ENCODE measurements around the gene PAQR4. TPM values are rescaled to one million over a fixed set of nuclear protein-coding genes. Genes with fewer than 3 reads are reported as not detected.

PAQR4 gene
- total RNA-seq, 1 donor from 2014 or later: 11.4 TPM

DNA sequence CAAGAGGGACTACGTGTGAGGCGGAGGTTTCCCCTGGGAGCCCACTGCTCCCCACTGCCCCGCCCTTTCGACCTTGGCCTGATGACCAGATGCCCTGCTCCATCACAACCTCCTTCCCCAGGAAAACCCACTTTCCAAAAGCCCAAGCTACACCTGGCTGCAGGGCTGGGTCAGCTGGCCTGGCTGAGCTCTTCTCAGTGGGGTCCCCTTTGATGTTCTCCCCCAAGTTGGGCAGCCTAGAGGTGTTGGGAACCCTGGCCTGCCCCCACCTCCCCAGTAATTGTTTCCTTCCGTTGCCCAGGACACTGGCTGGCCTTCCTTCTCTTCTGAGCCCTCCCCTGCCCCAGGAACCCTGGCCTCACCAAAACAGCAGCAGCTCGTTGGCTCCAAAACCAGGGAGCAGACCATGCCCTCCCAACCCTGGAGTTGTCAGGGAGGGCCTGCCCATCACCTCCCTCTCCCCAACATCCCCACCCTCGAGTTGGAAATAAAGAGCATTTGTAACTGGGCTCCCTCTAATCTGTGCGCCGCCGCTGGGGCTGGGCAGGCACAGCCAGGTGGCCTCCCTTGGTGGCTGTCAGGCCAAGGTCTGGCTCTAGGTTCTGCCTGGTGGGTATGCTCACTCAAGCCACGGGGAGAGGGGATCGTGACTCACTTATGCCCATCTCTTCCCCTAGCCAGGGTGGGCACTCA lies 45.0 kb downstream of the PAQR4 start:
- intact Hi-C loops (cut with DNase I): no loop called here
- DNase-seq (ENCODE audit: missing footprints) (no peak), ATAC-seq (no peak)

DNA sequence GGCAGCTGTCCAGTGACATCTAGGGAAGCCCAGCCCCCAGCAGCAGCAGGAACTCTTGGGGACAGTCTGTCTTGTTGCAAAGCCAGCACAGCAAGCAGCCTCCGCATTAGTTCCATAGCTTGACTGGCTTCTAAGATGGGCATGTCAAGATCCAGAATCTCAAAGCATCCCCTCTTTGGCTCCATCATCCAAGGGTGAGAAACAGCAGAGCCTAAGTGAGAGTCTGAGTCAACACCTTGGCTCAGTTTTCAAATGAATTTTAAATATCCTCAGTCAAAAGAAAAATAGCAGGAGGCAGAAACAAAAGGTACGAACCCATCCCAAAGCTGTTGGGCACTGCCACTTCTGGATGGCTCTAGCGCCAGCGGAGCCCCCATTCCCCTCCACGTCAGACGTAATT lies 45.8 kb downstream of the PAQR4 start:
- no peak for ATAC-seq
- DNase-seq (ENCODE audit: missing footprints): no peak
- intact Hi-C loops (cut with DNase I): no loop called here

DNA sequence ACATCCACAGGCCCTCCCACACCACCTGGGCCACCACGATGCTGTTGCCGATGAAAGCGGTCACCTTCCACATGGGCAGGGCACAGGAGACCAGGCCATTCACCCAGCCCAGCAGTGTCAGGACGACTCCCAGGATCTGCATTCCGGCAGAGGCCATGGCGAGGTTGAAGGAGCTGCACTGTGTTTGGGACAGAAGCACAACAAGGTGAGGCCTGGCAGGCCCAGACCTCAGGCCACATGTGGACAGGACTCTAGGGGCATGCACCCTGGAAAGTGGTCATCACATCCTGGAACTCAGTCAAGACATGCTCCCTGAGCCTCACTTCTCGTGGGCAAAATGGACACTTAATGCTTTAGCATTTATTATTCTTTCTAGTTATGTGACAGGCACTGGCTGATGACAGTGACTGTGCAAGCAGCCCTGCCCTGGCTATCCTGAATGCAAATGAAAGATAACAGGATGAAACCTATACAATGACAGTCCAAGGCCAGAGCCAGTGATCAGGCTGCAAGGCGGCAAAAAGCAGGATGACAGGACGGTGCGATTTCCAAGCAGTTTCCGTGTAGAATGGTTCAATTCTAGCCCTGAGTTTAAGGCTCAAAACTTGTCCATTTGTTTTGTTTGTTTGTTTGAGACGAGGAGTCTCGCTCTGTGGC lies 46.8 kb downstream of the PAQR4 start:
- intact Hi-C loops (cut with DNase I): no loop called here
- no peak for ATAC-seq
- DNase-seq (ENCODE audit: missing footprints): no peak

- no peak for ATAC-seq
- intact Hi-C loops (cut with DNase I): no loop called here
- no peak for DNase-seq (ENCODE audit: missing footprints)
Measured at GRCh38 chr16:3017344-3017743, 48.2 kb downstream of the PAQR4 start.

GRCh38 chr16:3017794-3018506 lies 48.8 kb downstream of the PAQR4 start, which contains the start of gene CLDN6:
Gene CLDN6, minus strand, starts transcription at chr16:3018183. Its CDS starts 2,162 bp downstream, at chr16:3016021.
- no peak for ATAC-seq
- no peak for DNase-seq (ENCODE audit: missing footprints)
- intact Hi-C loops (cut with DNase I): no loop called here

GRCh38 chr16:3019594-3020246 lies 50.6 kb downstream of the PAQR4 start:
- DNase-seq (ENCODE audit: missing footprints) (no peak), ATAC-seq (no peak)
- intact Hi-C loops (cut with DNase I): no loop called here

DNA sequence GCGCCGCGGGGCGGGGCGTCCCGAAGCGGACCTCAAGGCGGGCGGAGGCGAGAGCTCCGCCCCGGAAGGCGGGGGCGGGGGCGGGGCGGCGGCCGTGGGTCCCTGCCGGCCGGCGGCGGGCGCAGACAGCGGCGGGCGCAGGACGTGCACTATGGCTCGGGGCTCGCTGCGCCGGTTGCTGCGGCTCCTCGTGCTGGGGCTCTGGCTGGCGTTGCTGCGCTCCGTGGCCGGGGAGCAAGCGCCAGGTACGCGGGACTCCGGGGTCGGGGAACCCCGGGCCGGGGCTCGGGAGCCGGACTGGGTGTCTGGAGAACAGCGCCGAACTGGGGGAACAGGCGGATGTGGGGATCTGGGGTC lies 51.1 kb downstream of the PAQR4 start, which contains the start of gene TNFRSF12A:
TNFRSF12A (plus strand) TSS at position 122 of the 357 bp plus-strand sequence; CDS start at position 152, 30 bp downstream.
- peak; percentile 49 for ATAC-seq
- intact Hi-C loops (cut with DNase I): no loop called here
- peak; percentile 93 for DNase-seq (ENCODE audit: missing footprints)

- peak; percentile 32 for ATAC-seq
- intact Hi-C loops (cut with DNase I): no loop called here
- DNase-seq (ENCODE audit: missing footprints): peak; percentile 80
Measured at GRCh38 chr16:3020604-3021448, 51.7 kb downstream of the PAQR4 start.

DNA sequence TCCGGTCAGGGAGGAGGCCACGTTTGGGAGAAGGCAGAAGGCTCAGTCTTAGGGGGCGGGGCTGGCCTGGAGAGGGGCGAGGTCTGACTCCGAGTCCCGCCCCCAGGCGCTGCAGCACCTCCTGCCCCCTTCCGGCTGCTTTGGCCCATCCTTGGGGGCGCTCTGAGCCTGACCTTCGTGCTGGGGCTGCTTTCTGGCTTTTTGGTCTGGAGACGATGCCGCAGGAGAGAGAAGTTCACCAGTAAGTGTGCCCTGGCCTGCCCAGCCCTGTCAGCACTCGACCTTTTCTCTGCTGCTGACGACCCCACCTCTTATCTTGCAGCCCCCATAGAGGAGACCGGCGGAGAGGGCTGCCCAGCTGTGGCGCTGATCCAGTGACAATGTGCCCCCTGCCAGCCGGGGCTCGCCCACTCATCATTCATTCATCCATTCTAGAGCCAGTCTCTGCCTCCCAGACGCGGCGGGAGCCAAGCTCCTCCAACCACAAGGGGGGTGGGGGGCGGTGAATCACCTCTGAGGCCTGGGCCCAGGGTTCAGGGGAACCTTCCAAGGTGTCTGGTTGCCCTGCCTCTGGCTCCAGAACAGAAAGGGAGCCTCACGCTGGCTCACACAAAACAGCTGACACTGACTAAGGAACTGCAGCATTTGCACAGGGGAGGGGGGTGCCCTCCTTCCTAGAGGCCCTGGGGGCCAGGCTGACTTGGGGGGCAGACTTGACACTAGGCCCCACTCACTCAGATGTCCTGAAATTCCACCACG lies 52.5 kb downstream of the PAQR4 start:
- peak; percentile 92 for DNase-seq (ENCODE audit: missing footprints)
- ATAC-seq: peak; percentile 57
- intact Hi-C loops (cut with DNase I): no loop called here

DNA sequence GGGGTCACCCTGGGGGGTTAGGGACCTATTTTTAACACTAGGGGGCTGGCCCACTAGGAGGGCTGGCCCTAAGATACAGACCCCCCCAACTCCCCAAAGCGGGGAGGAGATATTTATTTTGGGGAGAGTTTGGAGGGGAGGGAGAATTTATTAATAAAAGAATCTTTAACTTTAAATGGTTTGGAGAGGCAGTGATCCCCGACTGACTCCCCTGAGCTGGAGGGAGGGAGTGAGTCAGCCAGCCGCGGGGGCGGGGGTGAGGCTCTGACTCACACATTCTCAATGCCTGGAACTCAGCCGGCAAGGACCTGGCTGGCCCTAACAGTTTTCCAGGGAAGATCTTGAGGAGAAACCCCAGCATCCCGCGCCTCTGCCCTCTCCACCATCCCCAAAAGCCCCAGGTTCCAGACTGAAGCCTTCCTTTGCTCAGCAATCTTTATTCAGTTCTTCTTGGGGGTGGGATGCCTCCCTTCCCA lies 53.1 kb downstream of the PAQR4 start:
- DNase-seq (ENCODE audit: missing footprints) (peak; percentile 93), ATAC-seq (peak; percentile 41)
- intact Hi-C loops (cut with DNase I): no loop called here

- DNase-seq (ENCODE audit: missing footprints) (no peak), ATAC-seq (no peak)
- intact Hi-C loops (cut with DNase I): no loop called here
Measured at GRCh38 chr16:3022684-3023414, 53.7 kb downstream of the PAQR4 start.

Other genes with a start within 250 kb of the PAQR4 start
- gene PRSS27, start 249.1 kb upstream of the PAQR4 start, total RNA-seq: 0.30 TPM
- 239 TPM for gene SRRM2, start 216.7 kb upstream of the PAQR4 start, total RNA-seq
- gene ELOB, start 192.1 kb upstream of the PAQR4 start, total RNA-seq: 336 TPM
- not detected for gene PRSS33, start 181.8 kb upstream of the PAQR4 start, total RNA-seq
- not detected for gene PRSS41, start 170.9 kb upstream of the PAQR4 start, total RNA-seq
- not detected for gene PRSS21, start 152.1 kb upstream of the PAQR4 start, total RNA-seq
- gene ZG16B, start 139.0 kb upstream of the PAQR4 start, total RNA-seq: 0.35 TPM
- not detected for gene PRSS22, start 111.2 kb upstream of the PAQR4 start, total RNA-seq
- 31.3 TPM for gene FLYWCH2, start 86.1 kb upstream of the PAQR4 start, total RNA-seq
- gene FLYWCH1, start 57.4 kb upstream of the PAQR4 start, total RNA-seq: 34.5 TPM
- gene KREMEN2, start 5.1 kb upstream of the PAQR4 start, total RNA-seq: not detected
- gene PKMYT1, start 11.1 kb downstream of the PAQR4 start, total RNA-seq: 2.9 TPM
- 0.32 TPM for gene CLDN9, start 43.6 kb downstream of the PAQR4 start, total RNA-seq
- not detected for gene CLDN6, start 48.8 kb downstream of the PAQR4 start, total RNA-seq
- gene TNFRSF12A, start 51.0 kb downstream of the PAQR4 start, total RNA-seq: 42.8 TPM
- 68.6 TPM for gene HCFC1R1, start 54.6 kb downstream of the PAQR4 start, total RNA-seq
- gene THOC6, start 54.7 kb downstream of the PAQR4 start, total RNA-seq: 12.9 TPM
- gene BICDL2, start 67.6 kb downstream of the PAQR4 start, total RNA-seq: not detected
- 1.7 TPM for gene MMP25, start 77.2 kb downstream of the PAQR4 start, total RNA-seq
- gene IL32, start 96.3 kb downstream of the PAQR4 start, total RNA-seq: 57.8 TPM
- not detected for gene ZSCAN10, start 129.9 kb downstream of the PAQR4 start, total RNA-seq
- 7.4 TPM for gene ZNF205, start 143.2 kb downstream of the PAQR4 start, total RNA-seq
- 6.2 TPM for gene ZNF213, start 165.7 kb downstream of the PAQR4 start, total RNA-seq
- not detected for gene OR1F1, start 218.9 kb downstream of the PAQR4 start, total RNA-seq